Fibroblast of pulmonary artery (primary cell): ENCODE results near the gene PHF8.

Source experiments
- DNase-seq: peaks from one replicate; pipeline ENCODE4 v3.0.0-alpha.2; 2010; ENCODE audit warnings: low read depth
- H3K4me3 ChIP-seq: replicated peaks from 2 replicates; pipeline ENCODE4 v1.5.1; 2011; ENCODE audit warnings: low read depth, mild to moderate bottlenecking, control low read depth, low read length, moderate library complexity
- CTCF ChIP-seq: IDR thresholded peaks from 2 replicates; pipeline ENCODE4 v1.5.1; 2011; ENCODE audit warnings: mild to moderate bottlenecking, control low read depth, low read length, inconsistent platforms; ENCODE audit errors: missing control alignments

Gene PHF8

GRCh38 chrX:54029529-54030143 lies 14.6 kb downstream of the PHF8 start:
- H3K4me3 ChIP-seq = no peak overlapping the region
- TF ChIP-seq CTCF = no peak
- DNase-seq = no peak

- no peak for DNase-seq
- no peak overlapping the region for H3K4me3 ChIP-seq
- TF ChIP-seq CTCF = no peak
Measured at GRCh38 chrX:54024350-54024749, 19.9 kb downstream of the PHF8 start.

- no peak for DNase-seq
- no peak overlapping the region for H3K4me3 ChIP-seq
- no peak for TF ChIP-seq CTCF
Measured at GRCh38 chrX:54012830-54013500, 31.3 kb downstream of the PHF8 start.

- no peak for DNase-seq
- H3K4me3 ChIP-seq = no peak overlapping the region
- no peak for TF ChIP-seq CTCF
Measured at GRCh38 chrX:54007682-54008081, 36.6 kb downstream of the PHF8 start.

- TF ChIP-seq CTCF = no peak
- H3K4me3 ChIP-seq = no peak overlapping the region
- no peak for DNase-seq
Measured at GRCh38 chrX:53997724-53998123, 46.5 kb downstream of the PHF8 start.

GRCh38 chrX:53992589-53992988 lies 51.7 kb downstream of the PHF8 start:
- H3K4me3 ChIP-seq = no peak overlapping the region
- TF ChIP-seq CTCF = no peak
- no peak for DNase-seq

GRCh38 chrX:53990171-53990570 lies 54.1 kb downstream of the PHF8 start:
- DNase-seq = no peak
- no peak for TF ChIP-seq CTCF
- no peak overlapping the region for H3K4me3 ChIP-seq
